PC-3 (cell line): ENCODE results near the gene CDIP1. TPM values are rescaled to one million over a fixed set of nuclear protein-coding genes. Genes with fewer than 3 reads are reported as not detected.

Experiments
- ATAC-seq: fragments of 200-7000 bp; cut with Tn5 transposase; 2 replicates; pipeline ENCODE4 v1.9.1; 2020; ENCODE audit warnings: mild to moderate bottlenecking, moderate library complexity
- BruUV-seq: library from RNA; stranded (reverse); fragments of 400-500 nt; replicated peaks from 2 replicates; lab custom pipeline; 2021; lab: Mats Ljungman, UMichigan
- CTCF ChIA-PET: fragments of 300-600 bp; sonication (Branson Sonifier 250); formaldehyde crosslinking; loops from one replicate; lab custom pipeline; 2022; ENCODE audit warnings: antibody characterized with exemption; lab: Charles Lee
- POLR2A ChIA-PET: fragments of 300-600 bp; sonication (Branson Sonifier 250); formaldehyde crosslinking; loops from one replicate; lab custom pipeline; 2022; ENCODE audit warnings: antibody characterized with exemption; ENCODE audit not compliant: unreplicated experiment; lab: Charles Lee
- DNase-seq: peaks from one replicate; pipeline ENCODE4 v3.0.0-alpha.2; 2015
- H2AFZ ChIP-seq: fragments of 300-600 bp; sonication (generic); 2 replicates; pipeline ENCODE4 v1.6.0; 2016; ENCODE audit warnings: antibody characterized with exemption, low read length
- H3F3A ChIP-seq: fragments of 300-600 bp; sonication (generic); one replicate; pipeline ENCODE4 v1.6.0; 2017; ENCODE audit warnings: antibody characterized with exemption, low read length, control low read depth, mild to moderate bottlenecking; ENCODE audit not compliant: unreplicated experiment
- H3K27ac ChIP-seq: fragments of 300-600 bp; sonication (generic); 2 replicates; pipeline ENCODE4 v1.5.1; 2016; ENCODE audit warnings: mild to moderate bottlenecking, low read length
- H3K27me3 ChIP-seq: fragments of 300-600 bp; sonication (generic); 2 replicates; pipeline ENCODE4 v1.6.1; 2016; ENCODE audit warnings: low read length, mixed read lengths
- H3K36me3 ChIP-seq: fragments of 300-600 bp; sonication (generic); 2 replicates; pipeline ENCODE4 v1.6.1; 2016; ENCODE audit warnings: low read depth, mixed run types, low read length, mixed read lengths
- H3K4me1 ChIP-seq: fragments of 300-600 bp; sonication (generic); 2 replicates; pipeline ENCODE4 v1.5.1; 2016; ENCODE audit warnings: low read length; ENCODE audit not compliant: insufficient read depth
- H3K4me2 ChIP-seq: fragments of 300-600 bp; sonication (generic); 2 replicates; pipeline ENCODE4 v1.6.0; 2016; ENCODE audit warnings: low read length
- H3K4me3 ChIP-seq: fragments of 300-600 bp; sonication (generic); 2 replicates; pipeline ENCODE4 v1.5.1; 2016; ENCODE audit warnings: mild to moderate bottlenecking, low read length, mixed read lengths
- H3K79me2 ChIP-seq: fragments of 300-600 bp; sonication (generic); 2 replicates; pipeline ENCODE4 v1.6.1; 2017; ENCODE audit warnings: low read length, mixed read lengths
- H3K9ac ChIP-seq: fragments of 300-600 bp; sonication (generic); 2 replicates; pipeline ENCODE4 v1.6.0; 2016; ENCODE audit warnings: mild to moderate bottlenecking, low read length
- H3K9me2 ChIP-seq: fragments of 300-600 bp; sonication (generic); replicated peaks from 2 replicates; pipeline ENCODE4 v1.6.1; 2016; ENCODE audit warnings: mixed run types, low read length, mixed read lengths
- H3K9me3 ChIP-seq: fragments of 300-600 bp; sonication (generic); 2 replicates; pipeline ENCODE4 v1.6.1; 2016; ENCODE audit warnings: low read length, mixed read lengths
- H4K20me1 ChIP-seq: fragments of 300-600 bp; sonication (generic); 2 replicates; pipeline ENCODE4 v1.6.1; 2016; ENCODE audit warnings: low read length, mixed read lengths
- EZH2 ChIP-seq: fragments of 300-600 bp; sonication (generic); IDR thresholded peaks from one replicate; pipeline ENCODE4 v1.6.1; 2017; ENCODE audit warnings: antibody characterized with exemption, mild to moderate bottlenecking, low read length; ENCODE audit not compliant: unreplicated experiment
- EZH2phosphoT487 ChIP-seq: fragments of 300-600 bp; sonication (generic); IDR thresholded peaks from 2 replicates; pipeline ENCODE4 v1.6.1; 2018; ENCODE audit warnings: mild to moderate bottlenecking, antibody characterized with exemption, low read length, borderline replicate concordance
- intact Hi-C: fragments of 100-400 bp; cut with micrococcal nuclease; formaldehyde crosslinking; loops from 2 replicates; pipeline ENCODE4 v1.9.0; 2023
- total RNA-seq: library from RNA; depleted of rRNA; stranded (reverse); fragments of >200 nt; gene quantifications from 2 replicates; pipeline ENCODE4 v1.2.3, GENCODE V29; 2014
- TF ChIP-seq, protein P1 (sequence below): fragments of 300-600 bp; sonication (generic); conservative IDR thresholded peaks from 2 replicates; pipeline ENCODE4 v1.5.1; 2017; ENCODE audit warnings: antibody characterized with exemption, low read depth, mild to moderate bottlenecking, low read length

Gene CDIP1
- total RNA-seq, 1 experiment from 2014 or later = 8.7 TPM

DNA sequence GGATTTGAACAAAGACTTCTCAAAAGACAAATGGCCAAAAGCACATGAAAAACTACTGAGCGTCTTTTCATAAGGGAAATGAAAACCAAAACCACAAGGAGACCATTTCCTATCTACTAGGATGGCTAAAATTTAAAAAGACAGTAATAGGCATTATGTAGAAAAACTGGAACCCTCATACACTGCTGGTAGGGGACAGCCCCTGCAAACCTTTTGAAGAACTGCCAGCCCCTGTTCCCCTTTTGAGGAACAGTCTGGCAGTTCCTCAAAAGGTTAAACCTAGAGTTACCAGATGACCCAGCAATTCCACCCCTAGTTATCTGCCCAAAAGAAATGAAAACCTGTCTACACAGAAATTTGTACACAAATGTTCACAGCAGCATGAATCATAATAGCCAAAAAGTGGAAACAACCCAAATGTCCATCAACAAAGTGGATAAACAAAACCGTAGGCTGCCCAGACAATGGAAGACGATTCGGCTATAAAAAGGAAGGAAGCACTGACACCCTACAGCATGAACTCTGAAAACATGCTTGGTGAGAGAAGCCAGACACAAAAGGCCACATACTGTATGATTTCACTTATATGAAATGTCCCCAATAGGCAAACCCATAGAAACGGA, 22.9 kb downstream of the CDIP1 start:
- H4K20me1 ChIP-seq = no peaks in the 10 kb centered on the region
- no peaks in the 10 kb centered on the region for H3K4me1 ChIP-seq
- no peak overlapping the region for H3K27ac ChIP-seq
- intact Hi-C loops = loop anchor here (2.0 kb wide), 1 partner anchor 69 kb away; no protein-coding TSS in a partner anchor
- ChIA-PET CTCF (no interaction called here), POLR2A (no interaction called here)
- H3K27me3 ChIP-seq = no peaks in the 10 kb centered on the region
- H3K79me2 ChIP-seq = no peaks in the 10 kb centered on the region
- H3K4me3 ChIP-seq = no peak overlapping the region
- no peak overlapping the region for H3K9ac ChIP-seq
- no peaks in the 10 kb centered on the region for H3K9me3 ChIP-seq
- no peak for DNase-seq
- TF ChIP-seq EZH2 = no peak
- no peak for TF ChIP-seq EZH2phosphoT487
- TF ChIP-seq, protein P1, sequence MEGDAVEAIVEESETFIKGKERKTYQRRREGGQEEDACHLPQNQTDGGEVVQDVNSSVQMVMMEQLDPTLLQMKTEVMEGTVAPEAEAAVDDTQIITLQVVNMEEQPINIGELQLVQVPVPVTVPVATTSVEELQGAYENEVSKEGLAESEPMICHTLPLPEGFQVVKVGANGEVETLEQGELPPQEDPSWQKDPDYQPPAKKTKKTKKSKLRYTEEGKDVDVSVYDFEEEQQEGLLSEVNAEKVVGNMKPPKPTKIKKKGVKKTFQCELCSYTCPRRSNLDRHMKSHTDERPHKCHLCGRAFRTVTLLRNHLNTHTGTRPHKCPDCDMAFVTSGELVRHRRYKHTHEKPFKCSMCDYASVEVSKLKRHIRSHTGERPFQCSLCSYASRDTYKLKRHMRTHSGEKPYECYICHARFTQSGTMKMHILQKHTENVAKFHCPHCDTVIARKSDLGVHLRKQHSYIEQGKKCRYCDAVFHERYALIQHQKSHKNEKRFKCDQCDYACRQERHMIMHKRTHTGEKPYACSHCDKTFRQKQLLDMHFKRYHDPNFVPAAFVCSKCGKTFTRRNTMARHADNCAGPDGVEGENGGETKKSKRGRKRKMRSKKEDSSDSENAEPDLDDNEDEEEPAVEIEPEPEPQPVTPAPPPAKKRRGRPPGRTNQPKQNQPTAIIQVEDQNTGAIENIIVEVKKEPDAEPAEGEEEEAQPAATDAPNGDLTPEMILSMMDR = no peak
- H3F3A ChIP-seq = no peaks in the 10 kb centered on the region
- H3K9me2 ChIP-seq = no peaks in the 10 kb centered on the region
- H3K36me3 ChIP-seq = no peaks in the 10 kb centered on the region; the same call in 1 of the 2 replicates
- BruUV-seq = no TSS peak
- H3K4me2 ChIP-seq = no peak overlapping the region
- ATAC-seq = no peak
- no peak overlapping the region for H2AFZ ChIP-seq

DNA sequence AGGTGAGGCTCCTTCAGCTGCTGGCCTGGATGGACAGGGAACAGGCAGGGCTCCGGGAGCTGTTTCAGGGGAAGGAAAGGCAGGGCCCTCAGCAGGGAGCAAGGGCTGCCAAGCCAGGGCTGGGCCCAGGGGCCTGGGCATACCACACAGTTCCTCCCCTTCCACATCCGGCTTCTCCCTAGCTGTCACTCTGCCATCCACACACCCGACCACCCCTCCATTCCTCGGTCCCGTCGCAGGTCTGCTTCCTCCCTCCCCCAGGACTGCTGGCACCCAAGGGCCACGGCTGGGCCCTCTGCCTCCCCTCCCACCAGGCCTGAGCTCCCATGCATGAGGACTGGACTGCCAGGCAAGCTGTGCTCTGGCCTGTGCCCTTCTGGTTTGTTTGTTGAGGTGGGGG, 24.0 kb downstream of the CDIP1 start:
- H3K4me2 ChIP-seq = no peak overlapping the region
- ChIA-PET POLR2A (no interaction called here), CTCF (no interaction called here)
- no peaks in the 10 kb centered on the region for H4K20me1 ChIP-seq
- no peaks in the 10 kb centered on the region for H3K79me2 ChIP-seq
- H3K27ac ChIP-seq = no peak overlapping the region
- no peak overlapping the region for H3K9ac ChIP-seq
- H2AFZ ChIP-seq = no peak overlapping the region
- H3F3A ChIP-seq = no peaks in the 10 kb centered on the region
- H3K4me1 ChIP-seq = no peaks in the 10 kb centered on the region
- no peaks in the 10 kb centered on the region; the same call in 1 of the 2 replicates for H3K36me3 ChIP-seq
- no TSS peak for BruUV-seq
- no peaks in the 10 kb centered on the region for H3K9me2 ChIP-seq
- intact Hi-C loops = no loop called here
- H3K4me3 ChIP-seq = no peak overlapping the region
- DNase-seq (no peak), ATAC-seq (no peak)
- no peaks in the 10 kb centered on the region for H3K9me3 ChIP-seq
- no peak for TF ChIP-seq EZH2
- TF ChIP-seq, protein P1 = no peak
- TF ChIP-seq EZH2phosphoT487 = no peak
- no peaks in the 10 kb centered on the region for H3K27me3 ChIP-seq

DNA sequence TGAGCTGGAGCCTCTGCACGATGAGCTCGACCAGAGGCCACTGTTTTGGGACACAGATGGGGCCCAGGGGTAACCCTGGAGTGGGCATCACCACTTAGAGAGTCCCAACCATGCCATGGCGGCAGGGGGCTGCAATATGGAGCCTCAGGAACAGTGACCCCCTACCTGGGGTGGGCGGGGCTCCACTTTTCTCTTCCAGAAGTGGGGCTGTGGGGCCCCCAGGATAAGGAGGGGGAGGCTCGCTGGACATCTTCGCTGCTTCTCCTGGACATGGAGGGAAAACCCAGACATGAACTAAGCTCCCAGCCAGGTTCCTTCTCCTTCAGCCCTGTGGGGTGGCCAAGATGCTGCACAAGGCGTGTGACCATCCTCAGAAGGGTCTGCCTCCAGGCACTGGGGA, 24.7 kb downstream of the CDIP1 start:
- ChIA-PET CTCF (no interaction called here), POLR2A (no interaction called here)
- Histone ChIP-seq H3K9me2 (no peaks in the 10 kb centered on the region), H3K27ac (no peak overlapping the region), H3F3A (no peaks in the 10 kb centered on the region), H2AFZ (no peak overlapping the region), H3K4me1 (no peaks in the 10 kb centered on the region), H3K4me3 (no peak overlapping the region), H3K79me2 (no peaks in the 10 kb centered on the region), H3K27me3 (no peaks in the 10 kb centered on the region), H4K20me1 (no peaks in the 10 kb centered on the region), H3K9ac (no peak overlapping the region), H3K4me2 (no peak overlapping the region), H3K36me3 (no peaks in the 10 kb centered on the region; the same call in 1 of the 2 replicates), H3K9me3 (no peaks in the 10 kb centered on the region)
- intact Hi-C loops = no loop called here
- TF ChIP-seq, protein P1 = no peak
- no peak for TF ChIP-seq EZH2phosphoT487
- no peak for TF ChIP-seq EZH2
- no peak for ATAC-seq
- DNase-seq = no peak
- no TSS peak for BruUV-seq
